GM12878 (cell line): ENCODE results near the gene PRDM16.

ENCODE experiments used
- POLR2A ChIP-seq: IDR thresholded peaks from 2 replicates; pipeline ENCODE4 v1.6.1; 2011; ENCODE audit warnings: low read depth, mild to moderate bottlenecking, low read length
- SUZ12 ChIP-seq: fragments of 200-600 bp; sonication (generic); IDR thresholded peaks from one replicate; pipeline ENCODE4 v1.6.1; 2018; ENCODE audit warnings: antibody characterized with exemption, mild to moderate bottlenecking; ENCODE audit not compliant: unreplicated experiment

DNA sequence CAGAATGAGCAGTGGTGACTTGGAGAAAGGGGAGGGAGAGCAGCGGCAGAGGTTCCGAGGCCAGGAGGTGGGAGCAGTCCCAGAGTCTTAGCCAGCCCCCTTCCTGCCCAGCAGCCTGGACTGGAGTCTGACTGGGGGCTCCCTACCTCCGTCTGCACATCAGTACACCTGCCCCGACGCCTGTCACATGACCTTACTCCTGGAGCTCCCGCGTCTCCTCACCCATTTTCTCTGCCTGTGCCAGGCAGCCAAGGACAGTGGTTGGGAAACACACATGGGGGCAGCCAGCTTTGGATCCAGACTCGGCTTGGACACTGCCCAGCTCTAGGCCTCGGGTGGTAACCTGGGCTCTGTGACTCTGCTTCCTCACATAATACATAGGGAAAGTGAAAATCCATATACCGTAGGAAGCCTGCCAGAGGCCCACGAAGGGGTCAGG lies 30.9 kb upstream of the PRDM16 start:
- TF ChIP-seq POLR2A (no peak), SUZ12 (no peak)
